ENCODE measurements around the gene ZNF805. TPM values are rescaled to one million over a fixed set of nuclear protein-coding genes. Genes with fewer than 3 reads are reported as not detected.
A peak's percentile ranks its signal among the peaks of the same experiment; 100 is the strongest.

Gene ZNF805
- total RNA-seq, 1 experiment from 2014 or later, result 18.2 TPM

DNA sequence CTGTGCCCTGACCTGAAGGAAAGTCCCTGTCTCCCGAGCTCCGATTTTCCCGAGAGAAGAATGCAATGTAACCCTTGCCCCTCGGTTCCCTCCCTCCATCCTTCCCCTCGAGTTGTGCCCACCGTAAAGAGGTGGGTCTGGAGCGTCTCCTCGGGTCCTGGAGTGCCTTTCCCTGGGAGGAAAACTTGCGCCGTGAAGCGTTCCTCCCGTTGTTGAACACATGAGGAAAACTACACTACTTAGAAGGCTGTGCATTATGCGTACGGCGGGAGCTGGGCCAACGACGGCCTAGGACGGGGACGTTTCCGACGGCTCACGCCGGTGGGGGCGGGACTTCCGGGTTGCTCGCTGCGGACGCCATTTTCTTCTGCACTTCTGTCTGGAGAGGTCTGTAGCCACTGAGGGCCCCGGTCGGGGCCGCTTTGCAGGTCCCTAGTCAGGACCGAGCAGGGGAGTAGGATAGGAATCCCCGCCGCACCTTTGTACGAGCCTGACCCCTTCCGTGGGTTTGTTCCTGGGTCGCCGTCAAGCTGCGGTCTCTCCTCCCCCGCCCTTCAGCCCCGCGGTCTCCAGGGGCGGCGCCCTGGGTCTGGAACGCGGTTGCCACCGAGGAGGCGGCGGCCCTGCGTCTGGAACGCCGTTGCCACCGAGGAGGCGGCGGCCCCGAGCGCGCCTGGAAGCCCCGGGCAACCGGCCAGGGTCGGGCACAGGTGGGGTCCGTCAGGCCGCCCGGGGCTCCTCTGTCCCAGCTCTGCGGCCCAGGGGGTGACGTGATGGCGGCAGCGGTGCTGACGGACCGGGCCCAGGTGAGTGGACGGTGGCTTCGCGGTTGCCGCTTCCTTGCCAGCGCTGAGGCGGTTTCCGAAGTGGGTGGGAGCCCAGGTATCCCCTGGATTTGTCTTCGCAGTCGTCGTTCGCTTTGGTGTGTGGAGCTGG, 49.0 kb upstream of the ZNF805 start, which contains the start of gene ZNF264 (continued):
- TF ChIP-seq, protein P1, sequence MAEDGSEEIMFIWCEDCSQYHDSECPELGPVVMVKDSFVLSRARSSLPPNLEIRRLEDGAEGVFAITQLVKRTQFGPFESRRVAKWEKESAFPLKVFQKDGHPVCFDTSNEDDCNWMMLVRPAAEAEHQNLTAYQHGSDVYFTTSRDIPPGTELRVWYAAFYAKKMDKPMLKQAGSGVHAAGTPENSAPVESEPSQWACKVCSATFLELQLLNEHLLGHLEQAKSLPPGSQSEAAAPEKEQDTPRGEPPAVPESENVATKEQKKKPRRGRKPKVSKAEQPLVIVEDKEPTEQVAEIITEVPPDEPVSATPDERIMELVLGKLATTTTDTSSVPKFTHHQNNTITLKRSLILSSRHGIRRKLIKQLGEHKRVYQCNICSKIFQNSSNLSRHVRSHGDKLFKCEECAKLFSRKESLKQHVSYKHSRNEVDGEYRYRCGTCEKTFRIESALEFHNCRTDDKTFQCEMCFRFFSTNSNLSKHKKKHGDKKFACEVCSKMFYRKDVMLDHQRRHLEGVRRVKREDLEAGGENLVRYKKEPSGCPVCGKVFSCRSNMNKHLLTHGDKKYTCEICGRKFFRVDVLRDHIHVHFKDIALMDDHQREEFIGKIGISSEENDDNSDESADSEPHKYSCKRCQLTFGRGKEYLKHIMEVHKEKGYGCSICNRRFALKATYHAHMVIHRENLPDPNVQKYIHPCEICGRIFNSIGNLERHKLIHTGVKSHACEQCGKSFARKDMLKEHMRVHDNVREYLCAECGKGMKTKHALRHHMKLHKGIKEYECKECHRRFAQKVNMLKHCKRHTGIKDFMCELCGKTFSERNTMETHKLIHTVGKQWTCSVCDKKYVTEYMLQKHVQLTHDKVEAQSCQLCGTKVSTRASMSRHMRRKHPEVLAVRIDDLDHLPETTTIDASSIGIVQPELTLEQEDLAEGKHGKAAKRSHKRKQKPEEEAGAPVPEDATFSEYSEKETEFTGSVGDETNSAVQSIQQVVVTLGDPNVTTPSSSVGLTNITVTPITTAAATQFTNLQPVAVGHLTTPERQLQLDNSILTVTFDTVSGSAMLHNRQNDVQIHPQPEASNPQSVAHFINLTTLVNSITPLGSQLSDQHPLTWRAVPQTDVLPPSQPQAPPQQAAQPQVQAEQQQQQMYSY (CRISPR knock-in tag; IDR thresholded peaks at IDR 0.05), result no peak
- TF ChIP-seq GABPB1 (CRISPR knock-in tag; IDR thresholded peaks at IDR 0.05) (peak; percentile 12; the same call in 1 of the 2 replicates), OVOL2 (CRISPR knock-in tag; IDR thresholded peaks at IDR 0.05; ENCODE audit: borderline replicate concordance) (no peak), RORB (CRISPR knock-in tag; IDR thresholded peaks at IDR 0.05) (no peak), NR2C2 (CRISPR knock-in tag; IDR thresholded peaks at IDR 0.05) (no peak), JAZF1 (CRISPR knock-in tag; IDR thresholded peaks at IDR 0.05) (no peak), MYBL2 (CRISPR knock-in tag; IDR thresholded peaks at IDR 0.05) (no peak), TP53 (CRISPR knock-in tag; IDR thresholded peaks at IDR 0.05) (no peak), ESRRA (CRISPR knock-in tag; IDR thresholded peaks at IDR 0.05; ENCODE audit: borderline replicate concordance) (no peak), SMAD4 (CRISPR knock-in tag; IDR thresholded peaks at IDR 0.05) (no peak), IRF2 (CRISPR knock-in tag; IDR thresholded peaks at IDR 0.05; ENCODE audit: borderline replicate concordance, low read depth) (no peak), NFATC4 (CRISPR knock-in tag; IDR thresholded peaks at IDR 0.05) (no peak), ZNF263 (CRISPR knock-in tag; IDR thresholded peaks at IDR 0.05; ENCODE audit: low read depth) (no peak), MXD4 (CRISPR knock-in tag; IDR thresholded peaks at IDR 0.05; ENCODE audit: borderline replicate concordance) (no peak)
- TF ChIP-seq, protein P2, sequence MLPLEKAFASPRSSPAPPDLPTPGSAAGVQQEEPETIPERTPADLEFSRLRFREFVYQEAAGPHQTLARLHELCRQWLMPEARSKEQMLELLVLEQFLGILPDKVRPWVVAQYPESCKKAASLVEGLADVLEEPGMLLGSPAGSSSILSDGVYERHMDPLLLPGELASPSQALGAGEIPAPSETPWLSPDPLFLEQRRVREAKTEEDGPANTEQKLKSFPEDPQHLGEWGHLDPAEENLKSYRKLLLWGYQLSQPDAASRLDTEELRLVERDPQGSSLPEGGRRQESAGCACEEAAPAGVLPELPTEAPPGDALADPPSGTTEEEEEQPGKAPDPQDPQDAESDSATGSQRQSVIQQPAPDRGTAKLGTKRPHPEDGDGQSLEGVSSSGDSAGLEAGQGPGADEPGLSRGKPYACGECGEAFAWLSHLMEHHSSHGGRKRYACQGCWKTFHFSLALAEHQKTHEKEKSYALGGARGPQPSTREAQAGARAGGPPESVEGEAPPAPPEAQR (CRISPR knock-in tag; IDR thresholded peaks at IDR 0.05), result no peak
- TF ChIP-seq, protein P3, sequence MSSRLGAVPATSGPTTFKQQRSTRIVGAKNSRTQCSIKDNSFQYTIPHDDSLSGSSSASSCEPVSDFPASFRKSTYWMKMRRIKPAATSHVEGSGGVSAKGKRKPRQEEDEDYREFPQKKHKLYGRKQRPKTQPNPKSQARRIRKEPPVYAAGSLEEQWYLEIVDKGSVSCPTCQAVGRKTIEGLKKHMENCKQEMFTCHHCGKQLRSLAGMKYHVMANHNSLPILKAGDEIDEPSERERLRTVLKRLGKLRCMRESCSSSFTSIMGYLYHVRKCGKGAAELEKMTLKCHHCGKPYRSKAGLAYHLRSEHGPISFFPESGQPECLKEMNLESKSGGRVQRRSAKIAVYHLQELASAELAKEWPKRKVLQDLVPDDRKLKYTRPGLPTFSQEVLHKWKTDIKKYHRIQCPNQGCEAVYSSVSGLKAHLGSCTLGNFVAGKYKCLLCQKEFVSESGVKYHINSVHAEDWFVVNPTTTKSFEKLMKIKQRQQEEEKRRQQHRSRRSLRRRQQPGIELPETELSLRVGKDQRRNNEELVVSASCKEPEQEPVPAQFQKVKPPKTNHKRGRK (CRISPR knock-in tag; IDR thresholded peaks at IDR 0.05; ENCODE audit: borderline replicate concordance), result no peak
- TF ChIP-seq, protein P4, sequence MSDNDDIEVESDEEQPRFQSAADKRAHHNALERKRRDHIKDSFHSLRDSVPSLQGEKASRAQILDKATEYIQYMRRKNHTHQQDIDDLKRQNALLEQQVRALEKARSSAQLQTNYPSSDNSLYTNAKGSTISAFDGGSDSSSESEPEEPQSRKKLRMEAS (CRISPR knock-in tag; IDR thresholded peaks at IDR 0.05), result 0 out of 2 replicates have a peak, but pooled peaks have one; percentile 60
- TF ChIP-seq, protein P5, sequence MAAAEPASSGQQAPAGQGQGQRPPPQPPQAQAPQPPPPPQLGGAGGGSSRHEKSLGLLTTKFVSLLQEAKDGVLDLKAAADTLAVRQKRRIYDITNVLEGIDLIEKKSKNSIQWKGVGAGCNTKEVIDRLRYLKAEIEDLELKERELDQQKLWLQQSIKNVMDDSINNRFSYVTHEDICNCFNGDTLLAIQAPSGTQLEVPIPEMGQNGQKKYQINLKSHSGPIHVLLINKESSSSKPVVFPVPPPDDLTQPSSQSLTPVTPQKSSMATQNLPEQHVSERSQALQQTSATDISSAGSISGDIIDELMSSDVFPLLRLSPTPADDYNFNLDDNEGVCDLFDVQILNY (CRISPR knock-in tag; IDR thresholded peaks at IDR 0.05), result peak; percentile 51; the same call in 1 of the 2 replicates
- TF ChIP-seq, protein P6, sequence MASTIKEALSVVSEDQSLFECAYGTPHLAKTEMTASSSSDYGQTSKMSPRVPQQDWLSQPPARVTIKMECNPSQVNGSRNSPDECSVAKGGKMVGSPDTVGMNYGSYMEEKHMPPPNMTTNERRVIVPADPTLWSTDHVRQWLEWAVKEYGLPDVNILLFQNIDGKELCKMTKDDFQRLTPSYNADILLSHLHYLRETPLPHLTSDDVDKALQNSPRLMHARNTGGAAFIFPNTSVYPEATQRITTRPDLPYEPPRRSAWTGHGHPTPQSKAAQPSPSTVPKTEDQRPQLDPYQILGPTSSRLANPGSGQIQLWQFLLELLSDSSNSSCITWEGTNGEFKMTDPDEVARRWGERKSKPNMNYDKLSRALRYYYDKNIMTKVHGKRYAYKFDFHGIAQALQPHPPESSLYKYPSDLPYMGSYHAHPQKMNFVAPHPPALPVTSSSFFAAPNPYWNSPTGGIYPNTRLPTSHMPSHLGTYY (CRISPR knock-in tag; IDR thresholded peaks at IDR 0.05), result no peak
- TF ChIP-seq, protein P7, sequence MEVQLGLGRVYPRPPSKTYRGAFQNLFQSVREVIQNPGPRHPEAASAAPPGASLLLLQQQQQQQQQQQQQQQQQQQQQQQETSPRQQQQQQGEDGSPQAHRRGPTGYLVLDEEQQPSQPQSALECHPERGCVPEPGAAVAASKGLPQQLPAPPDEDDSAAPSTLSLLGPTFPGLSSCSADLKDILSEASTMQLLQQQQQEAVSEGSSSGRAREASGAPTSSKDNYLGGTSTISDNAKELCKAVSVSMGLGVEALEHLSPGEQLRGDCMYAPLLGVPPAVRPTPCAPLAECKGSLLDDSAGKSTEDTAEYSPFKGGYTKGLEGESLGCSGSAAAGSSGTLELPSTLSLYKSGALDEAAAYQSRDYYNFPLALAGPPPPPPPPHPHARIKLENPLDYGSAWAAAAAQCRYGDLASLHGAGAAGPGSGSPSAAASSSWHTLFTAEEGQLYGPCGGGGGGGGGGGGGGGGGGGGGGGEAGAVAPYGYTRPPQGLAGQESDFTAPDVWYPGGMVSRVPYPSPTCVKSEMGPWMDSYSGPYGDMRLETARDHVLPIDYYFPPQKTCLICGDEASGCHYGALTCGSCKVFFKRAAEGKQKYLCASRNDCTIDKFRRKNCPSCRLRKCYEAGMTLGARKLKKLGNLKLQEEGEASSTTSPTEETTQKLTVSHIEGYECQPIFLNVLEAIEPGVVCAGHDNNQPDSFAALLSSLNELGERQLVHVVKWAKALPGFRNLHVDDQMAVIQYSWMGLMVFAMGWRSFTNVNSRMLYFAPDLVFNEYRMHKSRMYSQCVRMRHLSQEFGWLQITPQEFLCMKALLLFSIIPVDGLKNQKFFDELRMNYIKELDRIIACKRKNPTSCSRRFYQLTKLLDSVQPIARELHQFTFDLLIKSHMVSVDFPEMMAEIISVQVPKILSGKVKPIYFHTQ (CRISPR knock-in tag; IDR thresholded peaks at IDR 0.05), result no peak
